NOMO-1 (cell line): ENCODE data around the gene CMSS1.

ENCODE experiments used
- DNase-seq, 2 experiments: peaks; one replicate each; lab custom pipeline; 2025; ENCODE audit not compliant: unreplicated experiment in 2 of 2; lab: John Stamatoyannopoulos, UW

The CMSS1 gene

GRCh38 chr3:99851955-99852354 lies 34.3 kb downstream of the CMSS1 start:
- no peak for DNase-seq

DNA sequence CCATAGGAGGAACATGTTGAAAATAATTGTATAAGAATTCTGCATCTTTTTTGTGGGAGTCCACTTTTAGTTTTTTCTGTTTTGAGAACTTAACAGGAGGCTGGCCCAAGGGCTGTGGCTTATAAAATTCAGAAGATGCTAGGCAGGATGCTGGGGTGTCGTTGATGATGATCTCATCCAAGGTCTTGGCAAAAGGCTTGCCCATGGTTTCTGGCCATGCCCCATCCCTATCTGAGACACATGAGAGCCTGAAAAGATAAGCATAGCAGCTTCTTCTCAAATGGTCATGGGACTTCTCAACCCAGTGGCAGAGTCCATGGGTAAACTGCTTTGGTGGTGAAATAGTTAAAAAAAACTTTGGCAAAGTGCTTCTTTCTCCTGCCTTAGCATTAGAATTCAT lies 35.2 kb downstream of the CMSS1 start:
- no peak for DNase-seq

DNA sequence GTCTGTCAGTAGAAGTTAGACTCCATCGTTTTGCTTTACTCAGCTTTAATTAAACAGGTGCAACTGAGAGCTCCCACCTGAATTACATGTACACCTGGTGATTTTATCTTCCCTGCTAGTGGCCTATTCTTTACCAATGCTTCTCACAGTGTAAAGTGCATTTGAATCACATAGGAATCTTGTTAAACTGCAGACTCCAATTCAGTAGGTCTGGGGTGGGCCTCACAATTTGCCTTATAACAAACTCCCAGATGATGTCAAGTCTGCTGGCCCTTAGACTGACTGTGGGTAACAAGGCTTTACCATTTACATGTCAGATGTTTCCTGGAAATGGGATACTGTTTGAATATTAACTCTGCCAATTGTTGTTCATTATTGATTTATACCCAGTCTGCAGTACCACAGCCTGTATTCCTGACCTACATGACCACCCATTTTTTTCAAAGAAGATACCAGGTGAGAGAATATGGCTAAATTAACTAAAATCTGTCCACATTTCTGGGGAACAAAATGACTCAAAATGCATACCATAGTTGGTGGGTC lies 37.2 kb downstream of the CMSS1 start:
- no peak for DNase-seq

DNA sequence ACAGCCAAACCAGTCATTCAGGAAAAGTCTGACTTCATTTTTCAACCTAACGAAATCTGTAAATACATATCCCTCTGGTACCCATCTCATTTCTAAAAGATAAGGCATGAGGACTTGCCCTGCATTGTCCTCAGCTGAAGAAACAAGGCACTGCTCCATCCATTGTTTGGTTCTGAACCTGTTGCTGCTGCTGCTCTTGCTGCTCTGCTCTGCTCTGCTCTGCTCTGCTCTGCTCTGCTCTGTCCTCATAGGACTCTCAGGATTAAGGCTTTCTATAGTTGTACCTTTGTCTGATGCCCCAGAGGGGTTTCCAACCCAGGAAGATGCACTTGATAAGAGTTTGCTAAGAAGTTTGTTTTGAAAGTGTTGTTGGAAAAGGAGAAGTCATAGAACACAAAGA lies 38.2 kb downstream of the CMSS1 start:
- DNase-seq = no peak

- DNase-seq = no peak
Observed at GRCh38 chr3:99856437-99857220, 39.0 kb downstream of the CMSS1 start.

GRCh38 chr3:99857278-99857677 lies 39.6 kb downstream of the CMSS1 start:
- no peak for DNase-seq

- no peak for DNase-seq
Observed at GRCh38 chr3:99858469-99858868, 40.8 kb downstream of the CMSS1 start.

DNA sequence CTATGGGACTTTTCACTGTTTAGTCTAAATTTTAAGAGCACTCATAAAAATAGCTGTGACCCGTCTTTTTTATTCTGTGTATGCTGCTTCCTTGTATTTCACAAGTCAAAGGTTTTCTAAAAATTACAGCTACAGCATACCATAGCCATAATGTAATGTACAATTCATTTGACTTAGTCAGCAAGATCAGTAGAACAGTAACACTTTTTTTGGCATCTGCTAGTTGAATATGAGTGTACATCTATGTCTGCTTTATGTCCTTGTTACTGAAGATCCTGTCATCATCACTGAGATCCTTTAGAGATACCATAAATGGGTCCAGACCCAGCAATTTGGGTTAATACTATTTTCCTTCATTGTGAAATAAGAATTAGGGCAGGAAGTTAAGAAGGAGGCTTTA lies 42.2 kb downstream of the CMSS1 start:
- no peak for DNase-seq

DNA sequence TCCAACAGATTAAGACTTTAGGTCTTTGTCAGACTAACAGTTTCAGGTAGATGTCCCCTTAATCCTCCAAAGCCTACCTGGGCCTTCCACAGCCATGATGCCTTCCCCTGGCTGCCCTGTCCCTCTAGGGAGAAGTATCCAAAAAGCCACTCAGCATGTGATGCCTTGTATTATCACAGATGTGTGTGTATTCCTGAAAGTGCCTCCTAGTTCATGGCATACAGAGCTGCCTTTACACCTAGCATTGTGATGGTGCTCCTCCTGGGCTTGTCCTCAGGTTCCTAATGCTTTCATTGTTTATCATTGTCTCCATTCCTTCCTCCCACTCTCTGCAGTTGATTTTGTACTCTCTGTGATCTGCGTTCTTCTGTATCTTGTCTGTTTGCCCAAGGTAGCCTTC lies 43.6 kb downstream of the CMSS1 start:
- no peak for DNase-seq

GRCh38 chr3:99862208-99862607 lies 44.5 kb downstream of the CMSS1 start:
- DNase-seq = no peak

- DNase-seq = no peak
Observed at GRCh38 chr3:99863002-99863401, 45.3 kb downstream of the CMSS1 start.

DNA sequence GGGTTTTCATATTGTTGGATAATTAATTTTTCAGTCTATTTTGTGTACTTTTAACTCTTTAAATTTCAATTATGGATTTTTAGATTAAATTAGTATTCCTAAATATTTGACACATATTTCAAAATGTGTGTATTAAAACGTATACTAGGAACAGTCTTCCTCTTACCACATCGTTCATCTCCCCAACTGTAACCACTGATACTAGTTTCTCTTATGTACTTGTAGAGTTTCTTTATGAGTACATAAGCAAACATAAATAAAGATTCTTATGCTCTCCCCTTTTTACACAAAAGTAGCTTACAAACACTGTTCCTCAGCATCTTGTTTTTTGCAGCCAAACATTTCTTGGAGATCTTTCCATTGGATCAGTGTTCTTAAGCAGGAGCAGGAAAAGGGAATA lies 45.9 kb downstream of the CMSS1 start:
- DNase-seq = no peak

- DNase-seq = no peak
Observed at GRCh38 chr3:99864289-99864688, 46.6 kb downstream of the CMSS1 start.

GRCh38 chr3:99865321-99865720 lies 47.7 kb downstream of the CMSS1 start:
- DNase-seq = no peak

DNA sequence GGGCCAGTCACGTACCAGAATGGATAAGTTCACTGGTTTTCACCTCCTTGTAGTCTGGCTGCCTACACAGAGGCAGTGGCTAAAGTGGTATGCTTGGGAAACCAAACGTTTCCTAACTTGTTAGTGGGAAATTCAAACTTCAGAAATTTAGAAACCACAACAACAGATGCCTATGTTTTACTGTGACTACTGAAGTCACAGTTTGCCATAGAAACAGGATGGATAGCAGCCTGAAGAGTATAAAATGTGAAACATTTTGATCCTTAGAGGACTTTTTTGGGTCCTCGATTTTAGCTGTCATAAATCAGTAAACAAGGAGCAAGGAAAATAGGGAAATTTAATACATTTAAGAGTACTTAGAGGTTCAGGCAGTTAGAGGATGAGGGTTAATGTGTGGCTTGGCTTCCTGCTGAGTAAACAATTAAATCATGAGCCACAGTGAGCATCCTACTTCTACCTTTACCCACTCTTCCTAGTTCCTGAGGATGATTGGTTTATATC lies 48.6 kb downstream of the CMSS1 start:
- DNase-seq = no peak

DNA sequence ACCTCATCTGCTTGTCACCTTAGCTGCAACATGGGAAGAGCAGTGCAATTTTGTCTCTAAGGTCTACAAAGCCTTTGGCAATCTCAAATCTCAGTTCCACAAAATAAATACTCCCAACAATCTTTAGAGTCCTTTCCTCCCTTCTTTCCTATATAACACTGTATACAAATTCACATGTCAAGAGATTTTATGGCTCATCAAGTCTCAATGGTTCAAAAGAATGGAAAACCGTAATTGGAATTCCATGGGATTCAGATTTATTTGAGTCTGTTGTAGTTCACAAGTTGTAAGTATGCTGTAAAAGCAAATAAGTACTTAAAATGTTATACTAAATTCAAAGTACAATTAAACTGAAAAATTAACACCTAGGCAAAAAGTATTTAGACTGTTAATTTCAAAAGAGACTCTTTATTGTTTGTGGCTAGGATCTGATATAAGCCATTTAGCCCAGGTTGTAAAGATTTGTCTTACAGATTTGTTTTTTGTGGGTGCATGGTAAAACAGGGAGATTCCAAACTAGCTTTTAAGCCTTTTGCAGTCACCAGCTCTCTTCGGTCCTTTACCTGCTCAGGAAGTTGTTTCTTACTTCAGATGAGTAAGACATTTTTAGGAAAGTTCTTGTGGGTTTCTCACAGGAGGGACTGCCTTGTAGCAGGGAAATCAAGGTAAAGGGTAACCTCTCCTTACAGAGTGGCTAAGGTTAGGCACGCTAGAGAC lies 50.1 kb downstream of the CMSS1 start:
- DNase-seq = no peak

GRCh38 chr3:99868311-99868646 lies 50.6 kb downstream of the CMSS1 start:
- DNase-seq = no peak

DNA sequence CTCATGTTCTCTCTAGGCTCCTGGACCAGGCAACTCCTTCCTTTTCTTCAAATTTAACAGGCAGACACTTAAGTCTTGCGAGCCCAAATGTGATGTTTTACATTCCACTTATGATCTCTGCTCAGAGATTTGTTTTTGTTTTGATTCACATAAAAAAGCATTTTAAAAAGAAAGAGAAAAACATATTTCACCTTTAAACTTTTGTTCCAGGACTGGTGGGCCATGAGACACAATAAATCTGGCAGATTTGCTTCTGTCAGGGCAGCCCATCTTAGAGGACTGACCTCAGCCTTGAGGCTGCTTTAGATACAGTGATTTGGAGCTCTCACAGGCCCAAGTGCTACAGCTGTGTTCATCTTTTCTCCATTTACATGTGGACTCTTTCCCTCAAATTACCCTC lies 52.0 kb downstream of the CMSS1 start:
- no peak for DNase-seq

GRCh38 chr3:99870712-99871111 lies 53.0 kb downstream of the CMSS1 start:
- DNase-seq = no peak

DNA sequence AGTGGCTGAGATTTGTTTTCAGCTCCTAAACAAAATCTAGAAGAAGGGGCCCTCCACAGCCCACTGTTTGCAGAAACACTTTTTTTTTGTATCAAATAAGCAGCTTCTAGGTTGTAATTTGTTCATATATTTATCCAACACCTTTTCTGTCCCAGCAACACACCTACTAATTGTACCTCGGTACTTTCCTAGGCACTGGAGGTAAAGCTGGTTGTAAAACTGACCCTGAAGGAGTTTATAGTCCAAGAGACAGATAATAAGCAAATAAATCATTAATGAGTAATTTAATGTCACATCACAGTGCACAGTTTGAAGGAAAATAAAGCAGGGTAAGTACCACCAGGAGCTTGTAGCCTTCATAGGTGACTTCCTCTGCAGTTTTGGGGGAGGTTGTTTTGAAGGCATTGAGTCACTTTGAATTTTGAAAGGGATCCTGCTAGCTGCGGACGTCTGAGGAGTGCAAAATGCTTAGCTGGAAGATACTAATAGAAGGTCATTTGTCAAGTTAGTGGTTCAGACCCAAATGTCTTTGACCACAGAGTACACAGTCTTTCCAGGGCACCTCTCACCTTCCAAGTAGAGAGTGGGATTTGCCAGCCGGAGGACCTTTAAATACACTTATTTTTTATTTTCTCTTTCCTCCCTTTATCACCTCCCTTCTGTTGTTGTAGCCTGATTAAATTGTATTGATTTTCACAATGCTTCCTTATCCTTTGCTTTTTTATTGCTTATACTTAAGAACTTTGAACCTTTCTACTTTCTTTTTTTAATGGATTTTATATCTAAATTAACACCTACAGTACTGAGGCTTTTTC lies 53.8 kb downstream of the CMSS1 start:
- no peak for DNase-seq

GRCh38 chr3:99872923-99873254 lies 55.2 kb downstream of the CMSS1 start:
- peak in 1 of 2 experiments; percentile 10 for DNase-seq
